Cardiac muscle cell (in vitro differentiated cells and primary cell): Measurements from ENCODE around the gene ARHGAP33. TPM values are rescaled to one million over a fixed set of nuclear protein-coding genes. Genes with fewer than 3 reads are reported as not detected.

Source experiments
- DNase-seq, 2 donors: peaks; one replicate each; pipeline versions ENCODE4 v3.0.0 to v3.0.0-alpha.2; 2010 to 2017; ENCODE audit warnings: low read depth in 1 of 2, low spot score in 1 of 2
- H3K27ac ChIP-seq: fragments of 200-600 bp; sonication (generic); 2 replicates; pipeline ENCODE4 v1.5.1; 2016
- H3K27me3 ChIP-seq: fragments of 200-600 bp; sonication (generic); 2 replicates; pipeline ENCODE4 v1.6.0; 2016; ENCODE audit warnings: control low read depth
- H3K36me3 ChIP-seq: fragments of 200-600 bp; sonication (generic); 2 replicates; pipeline ENCODE4 v1.5.1; 2016; ENCODE audit warnings: control low read depth
- H3K4me1 ChIP-seq: fragments of 200-600 bp; sonication (generic); 2 replicates; pipeline ENCODE4 v1.8.1; 2017; ENCODE audit warnings: low read depth, mild to moderate bottlenecking, mixed run types
- H3K4me3 ChIP-seq: fragments of 200-600 bp; sonication (generic); 2 replicates; pipeline ENCODE4 v1.5.1; 2016; ENCODE audit warnings: mild to moderate bottlenecking
- H3K9me3 ChIP-seq: fragments of 200-600 bp; sonication (generic); 2 replicates; pipeline ENCODE4 v1.5.1; 2017; ENCODE audit warnings: low read depth, mild to moderate bottlenecking, control low read depth
- CTCF ChIP-seq: IDR thresholded peaks from 2 replicates; pipeline ENCODE4 v1.5.1; 2012; ENCODE audit warnings: low read depth, mild to moderate bottlenecking, low read length
- polyA plus RNA-seq: library from polyadenylated mRNA; unstranded; fragments of >200 nt; fragmentation: Nextera tagmentation; extraction: Ambion mirVana; gene quantifications from 2 replicates; pipeline ENCODE4 v1.2.1, GENCODE V29; 2016
- total RNA-seq: library from RNA; depleted of rRNA; stranded (reverse); fragments of >200 nt; gene quantifications from 2 replicates; pipeline ENCODE4 v1.2.3, GENCODE V29; 2016

The ARHGAP33 gene
- total and polyA plus RNA-seq, 2 experiments from 2014 or later = 16.1 to 47.4 TPM

GRCh38 chr19:35756377-35757230 is 18.8 kb upstream of the ARHGAP33 start, which contains the start of gene HSPB6:
HSPB6 (minus strand) TSS chr19:35757029; CDS start chr19:35757008, 21 bp downstream.
- peaks cover 18% of the 10 kb centered on the region for H3K4me1 ChIP-seq
- peak in 1 of 2 donors; percentile 83 for DNase-seq

GRCh38 chr19:35757231-35757748 is 18.1 kb upstream of the ARHGAP33 start:
- H3K4me3 ChIP-seq = peak overlapping the region; percentile 60
- H3K36me3 ChIP-seq = no peaks in the 10 kb centered on the region
- H3K27ac ChIP-seq = peak overlapping the region; percentile 86
- TF ChIP-seq CTCF = peak; percentile 9
- no peaks in the 10 kb centered on the region for H3K27me3 ChIP-seq
- H3K9me3 ChIP-seq = no peaks in the 10 kb centered on the region
- DNase-seq = peak; percentile 73 to 98
- peaks cover 18% of the 10 kb centered on the region for H3K4me1 ChIP-seq

More at GRCh38 chr19:35756377-35757230, 18.8 kb upstream of the ARHGAP33 start, which contains the start of gene HSPB6:
- TF ChIP-seq CTCF = no peak
- no peaks in the 10 kb centered on the region for H3K27me3 ChIP-seq
- H3K4me3 ChIP-seq = peak within 1 kb of the TSS; percentile 60
- no peaks in the 10 kb centered on the region for H3K9me3 ChIP-seq
- H3K36me3 ChIP-seq = no peaks in the 10 kb centered on the region
- H3K27ac ChIP-seq = peak within 1 kb of the TSS; percentile 86

GRCh38 chr19:35757749-35758608 is 17.4 kb upstream of the ARHGAP33 start, which contains the start of gene PROSER3:
PROSER3 (plus strand) TSS chr19:35758176; CDS start chr19:35758216, 40 bp downstream.
- peaks cover 18% of the 10 kb centered on the region for H3K4me1 ChIP-seq
- peak; percentile 98 to 100 for DNase-seq
- H3K9me3 ChIP-seq = no peaks in the 10 kb centered on the region
- H3K36me3 ChIP-seq = no peaks in the 10 kb centered on the region
- H3K27me3 ChIP-seq = no peaks in the 10 kb centered on the region
- H3K27ac ChIP-seq = peak within 1 kb of the TSS; percentile 86
- peak within 1 kb of the TSS; percentile 60 for H3K4me3 ChIP-seq
- no peak for TF ChIP-seq CTCF

- Histone ChIP-seq H3K36me3 (no peaks in the 10 kb centered on the region), H3K4me1 (peaks cover 18% of the 10 kb centered on the region), H3K27me3 (no peaks in the 10 kb centered on the region), H3K27ac (no peak overlapping the region), H3K9me3 (no peaks in the 10 kb centered on the region), H3K4me3 (no peak overlapping the region)
- DNase-seq = no peak
- no peak for TF ChIP-seq CTCF
Observed at GRCh38 chr19:35759697-35760096, 15.7 kb upstream of the ARHGAP33 start.

GRCh38 chr19:35760711-35761349 is 14.5 kb upstream of the ARHGAP33 start:
- H3K4me1 ChIP-seq = peaks cover 16% of the 10 kb centered on the region
- H3K4me3 ChIP-seq = no peak overlapping the region
- no peaks in the 10 kb centered on the region for H3K9me3 ChIP-seq
- H3K27ac ChIP-seq = no peak overlapping the region
- H3K36me3 ChIP-seq = no peaks in the 10 kb centered on the region
- TF ChIP-seq CTCF = no peak
- DNase-seq = no peak
- H3K27me3 ChIP-seq = no peaks in the 10 kb centered on the region
